Measurements from ENCODE around the gene ANKRD34B. TPM values are rescaled to one million over a fixed set of nuclear protein-coding genes. Genes with fewer than 3 reads are reported as not detected.

Gene ANKRD34B
- total RNA-seq, 1 donor, result not detected

GRCh38 chr5:80576383-80576782, 6.3 kb upstream of the ANKRD34B start:
- no peak for TF ChIP-seq CTCF (IDR thresholded peaks at IDR 0.05; ENCODE audit: insufficient read depth, low read depth, low read length)
- DNase-seq (ENCODE audit: low read depth), result no peak
- H3K4me3 ChIP-seq (ENCODE audit: low read depth, low read length), result no peak overlapping the region

GRCh38 chr5:80573062-80573461, 3.0 kb upstream of the ANKRD34B start:
- no peak for DNase-seq (ENCODE audit: low read depth)
- H3K4me3 ChIP-seq (ENCODE audit: low read depth, low read length), result no peak overlapping the region
- TF ChIP-seq CTCF (IDR thresholded peaks at IDR 0.05; ENCODE audit: insufficient read depth, low read depth, low read length), result no peak

GRCh38 chr5:80569086-80569960, 757 bp downstream of the ANKRD34B start:
- peak overlapping the region; percentile 43 for H3K4me3 ChIP-seq (ENCODE audit: low read depth, low read length)
- no peak for DNase-seq (ENCODE audit: low read depth)
- TF ChIP-seq CTCF (IDR thresholded peaks at IDR 0.05; ENCODE audit: insufficient read depth, low read depth, low read length), result no peak

GRCh38 chr5:80568251-80568650, 1.8 kb downstream of the ANKRD34B start:
- DNase-seq (ENCODE audit: low read depth), result no peak
- TF ChIP-seq CTCF (IDR thresholded peaks at IDR 0.05; ENCODE audit: insufficient read depth, low read depth, low read length), result no peak

GRCh38 chr5:80566711-80567259, 3.3 kb downstream of the ANKRD34B start:
- no peak for TF ChIP-seq CTCF (IDR thresholded peaks at IDR 0.05; ENCODE audit: insufficient read depth, low read depth, low read length)
- no peak overlapping the region for H3K4me3 ChIP-seq (ENCODE audit: low read depth, low read length)
- DNase-seq (ENCODE audit: low read depth), result no peak

More at GRCh38 chr5:80568251-80568650, 1.8 kb downstream of the ANKRD34B start:
- H3K4me3 ChIP-seq (ENCODE audit: low read depth, low read length), result no peak overlapping the region

- no peak for DNase-seq (ENCODE audit: low read depth)
- H3K4me3 ChIP-seq (ENCODE audit: low read depth, low read length), result no peak overlapping the region
- TF ChIP-seq CTCF (IDR thresholded peaks at IDR 0.05; ENCODE audit: insufficient read depth, low read depth, low read length), result no peak
These were observed 4.8 kb downstream of the ANKRD34B start for GRCh38 chr5:80565330-80565729.
